Neural progenitor cell (in vitro differentiated cells): ENCODE data around the gene ZNF784. TPM values are rescaled to one million over a fixed set of nuclear protein-coding genes. Genes with fewer than 3 reads are reported as not detected.

Experiments used
- DNase-seq: peaks from one replicate; pipeline ENCODE4 v3.0.0-alpha.2; 2016; ENCODE audit warnings: low spot score
- H2AFZ ChIP-seq: fragments of 200-600 bp; sonication (generic); replicated peaks from 2 replicates; pipeline ENCODE4 v1.6.1; 2016; ENCODE audit warnings: antibody characterized with exemption
- H3F3A ChIP-seq: fragments of 200-600 bp; sonication (generic); 2 replicates; pipeline ENCODE4 v1.6.1; 2016; ENCODE audit warnings: antibody characterized with exemption, low read depth
- H3K27ac ChIP-seq: fragments of 200-600 bp; sonication (generic); 2 replicates; pipeline ENCODE4 v1.5.1; 2016; ENCODE audit warnings: mild to moderate bottlenecking
- H3K27me3 ChIP-seq: fragments of 200-600 bp; sonication (generic); 2 replicates; pipeline ENCODE4 v1.6.1; 2016; ENCODE audit warnings: mild to moderate bottlenecking, moderate library complexity
- H3K36me3 ChIP-seq: fragments of 200-600 bp; sonication (generic); 2 replicates; pipeline ENCODE4 v1.5.1; 2016
- H3K4me1 ChIP-seq: fragments of 200-600 bp; sonication (generic); 2 replicates; pipeline ENCODE4 v1.6.1; 2016; ENCODE audit warnings: mixed run types
- H3K4me2 ChIP-seq: fragments of 200-600 bp; sonication (generic); 2 replicates; pipeline ENCODE4 v1.6.1; 2016
- H3K4me3 ChIP-seq: fragments of 200-600 bp; sonication (generic); 2 replicates; pipeline ENCODE4 v1.5.1; 2016
- H3K79me2 ChIP-seq: fragments of 200-600 bp; sonication (generic); 2 replicates; pipeline ENCODE4 v1.6.1; 2016; ENCODE audit warnings: low read depth
- H3K9ac ChIP-seq: fragments of 200-600 bp; sonication (generic); 2 replicates; pipeline ENCODE4 v1.6.1; 2016
- H3K9me3 ChIP-seq: fragments of 200-600 bp; sonication (generic); 2 replicates; pipeline ENCODE4 v1.5.1; 2016; ENCODE audit warnings: low read depth
- H4K20me1 ChIP-seq: fragments of 200-600 bp; sonication (generic); 2 replicates; pipeline ENCODE4 v1.6.1; 2016; ENCODE audit warnings: low read depth
- H3K27ac Mint-ChIP-seq: 3 replicates; pipeline ENCODE4 v1.8.0; 2021; ENCODE audit warnings: mixed read lengths
- H3K27me3 Mint-ChIP-seq: 2 replicates; pipeline ENCODE4 v1.8.0; 2022; ENCODE audit warnings: low read depth, mild to moderate bottlenecking, inconsistent platforms, moderate library complexity, mixed read lengths; ENCODE audit not compliant: insufficient read depth
- H3K36me3 Mint-ChIP-seq: 3 replicates; pipeline ENCODE4 v1.8.0; 2021; ENCODE audit warnings: mixed read lengths
- H3K4me1 Mint-ChIP-seq: 3 replicates; pipeline ENCODE4 v1.8.0; 2021; ENCODE audit warnings: mixed read lengths
- H3K4me3 Mint-ChIP-seq: 3 replicates; pipeline ENCODE4 v1.8.0; 2021; ENCODE audit warnings: mild to moderate bottlenecking, moderate library complexity, mixed read lengths
- H3K9me3 Mint-ChIP-seq: 3 replicates; pipeline ENCODE4 v1.8.0; 2020; ENCODE audit warnings: mixed read lengths
- CTCF ChIP-seq: fragments of 200-600 bp; sonication (generic); IDR thresholded peaks from 2 replicates; pipeline ENCODE4 v1.5.1; 2017; ENCODE audit warnings: antibody characterized with exemption, mild to moderate bottlenecking
- EZH2 ChIP-seq: fragments of 200-600 bp; sonication (generic); IDR thresholded peaks from 2 replicates; pipeline ENCODE4 v1.6.1; 2017; ENCODE audit warnings: antibody characterized with exemption, mild to moderate bottlenecking, moderate library complexity
- EZH2phosphoT487 ChIP-seq: fragments of 200-600 bp; sonication (generic); IDR thresholded peaks from 2 replicates; pipeline ENCODE4 v1.6.1; 2017; ENCODE audit warnings: antibody characterized with exemption
- total RNA-seq: library from RNA; depleted of rRNA; stranded (reverse); fragments of >200 nt; gene quantifications from 2 replicates; pipeline ENCODE4 v1.2.3, GENCODE V29; 2015; ENCODE audit warnings: low replicate concordance

The ZNF784 gene
- total RNA-seq, 1 donor from 2014 or later = 3.9 TPM

GRCh38 chr19:55590617-55591016, 33.7 kb downstream of the ZNF784 start:
- H3K9ac ChIP-seq = no peak overlapping the region
- DNase-seq = peak; percentile 44
- peaks cover 6% of the 10 kb centered on the region for H3K27me3 Mint-ChIP-seq
- H3K27me3 ChIP-seq = no peaks in the 10 kb centered on the region
- peak overlapping the region; percentile 10 for H3K4me2 ChIP-seq
- peaks cover 46% of the 10 kb centered on the region for H3F3A ChIP-seq
- no peak overlapping the region for H3K27ac ChIP-seq
- H3K9me3 Mint-ChIP-seq = peaks cover 3% of the 10 kb centered on the region
- no peaks in the 10 kb centered on the region for H4K20me1 ChIP-seq
- H3K4me1 Mint-ChIP-seq = peaks cover 41% of the 10 kb centered on the region
- TF ChIP-seq CTCF = no peak
- TF ChIP-seq EZH2phosphoT487 = no peak
- TF ChIP-seq EZH2 = no peak
- H3K4me3 Mint-ChIP-seq = no peak overlapping the region
- no peaks in the 10 kb centered on the region for H3K9me3 ChIP-seq
- no peak overlapping the region for H3K27ac Mint-ChIP-seq
- no peak overlapping the region for H3K4me3 ChIP-seq
- no peak overlapping the region for H2AFZ ChIP-seq
- peaks cover 16% of the 10 kb centered on the region for H3K4me1 ChIP-seq
- H3K36me3 ChIP-seq = peaks cover 10% of the 10 kb centered on the region
- no peaks in the 10 kb centered on the region for H3K79me2 ChIP-seq
- H3K36me3 Mint-ChIP-seq = peaks cover 21% of the 10 kb centered on the region

DNA sequence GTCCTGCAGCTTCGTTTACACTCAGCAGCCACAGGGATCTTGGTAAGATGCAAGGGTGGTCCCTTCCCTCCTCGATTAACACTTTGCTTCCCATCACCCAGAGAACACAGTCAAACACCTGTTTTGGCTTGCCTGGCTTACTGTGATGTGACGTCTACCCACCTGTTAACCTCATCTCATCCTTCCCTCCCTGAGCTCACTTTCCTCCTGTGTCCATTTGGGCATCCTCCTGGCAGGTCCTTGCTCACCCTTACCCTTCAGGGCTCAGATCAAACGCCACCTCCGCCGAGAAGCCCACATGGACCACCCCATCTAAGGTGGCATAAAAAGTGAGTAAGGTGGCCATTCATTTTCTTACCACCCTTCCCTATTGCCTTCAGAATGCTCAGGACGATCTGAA, 34.3 kb downstream of the ZNF784 start:
- Histone ChIP-seq H4K20me1 (no peaks in the 10 kb centered on the region), H3K9ac (no peak overlapping the region), H3K27ac (peak overlapping the region; percentile 76), H3F3A (peaks cover 50% of the 10 kb centered on the region), H3K9me3 (no peaks in the 10 kb centered on the region), H3K27me3 (no peaks in the 10 kb centered on the region), H2AFZ (no peak overlapping the region), H3K4me3 (no peak overlapping the region), H3K36me3 (peaks cover 5% of the 10 kb centered on the region), H3K4me1 (peaks cover 16% of the 10 kb centered on the region), H3K79me2 (no peaks in the 10 kb centered on the region), H3K4me2 (peak overlapping the region; percentile 60)
- H3K27ac Mint-ChIP-seq = no peak overlapping the region
- H3K27me3 Mint-ChIP-seq = peaks cover 6% of the 10 kb centered on the region
- H3K9me3 Mint-ChIP-seq = peaks cover 3% of the 10 kb centered on the region
- peak overlapping the region; percentile 48 for H3K4me3 Mint-ChIP-seq
- no peak for DNase-seq
- peaks cover 46% of the 10 kb centered on the region for H3K4me1 Mint-ChIP-seq
- H3K36me3 Mint-ChIP-seq = peaks cover 16% of the 10 kb centered on the region
- no peak for TF ChIP-seq CTCF
- no peak for TF ChIP-seq EZH2phosphoT487
- no peak for TF ChIP-seq EZH2

GRCh38 chr19:55588738-55589137, 35.6 kb downstream of the ZNF784 start:
- no peak for TF ChIP-seq CTCF
- no peak for TF ChIP-seq EZH2phosphoT487
- no peak for TF ChIP-seq EZH2
- peaks cover 62% of the 10 kb centered on the region for H3F3A ChIP-seq
- no peaks in the 10 kb centered on the region for H3K36me3 ChIP-seq
- Mint-ChIP-seq H3K4me3 (no peak overlapping the region), H3K4me1 (peaks cover 52% of the 10 kb centered on the region), H3K27ac (no peak overlapping the region), H3K27me3 (peaks cover 6% of the 10 kb centered on the region), H3K36me3 (peaks cover 9% of the 10 kb centered on the region), H3K9me3 (peaks cover 3% of the 10 kb centered on the region)
- no peak overlapping the region for H3K4me2 ChIP-seq
- no peaks in the 10 kb centered on the region for H3K79me2 ChIP-seq
- no peak for DNase-seq
- no peaks in the 10 kb centered on the region for H3K9me3 ChIP-seq
- H3K4me3 ChIP-seq = no peak overlapping the region
- H3K9ac ChIP-seq = no peak overlapping the region
- no peaks in the 10 kb centered on the region for H3K27me3 ChIP-seq
- no peak overlapping the region for H2AFZ ChIP-seq
- no peak overlapping the region for H3K27ac ChIP-seq
- peaks cover 16% of the 10 kb centered on the region for H3K4me1 ChIP-seq
- H4K20me1 ChIP-seq = no peaks in the 10 kb centered on the region
